Measurements from ENCODE around the gene ALDH1A1.

Gene ALDH1A1

GRCh38 chr9:72952914-72953313 lies at the start of gene ALDH1A1:
Gene ALDH1A1, minus strand, starts transcription at chr9:72953053. Its CDS starts 53 bp downstream, at chr9:72953000.
- Histone ChIP-seq H3K27me3 (ENCODE audit: insufficient read depth, poor library complexity, severe bottlenecking) (no peaks in the 10 kb centered on the region), H3K4me1 (ENCODE audit: insufficient read depth, poor library complexity, severe bottlenecking) (no peaks in the 10 kb centered on the region), H3K9me3 (ENCODE audit: severe bottlenecking) (no peaks in the 10 kb centered on the region), H3K36me3 (ENCODE audit: low read depth) (no peaks in the 10 kb centered on the region), H3K27ac (ENCODE audit: poor library complexity, severe bottlenecking) (no peak within 1 kb of the TSS), H3K4me3 (ENCODE audit: severe bottlenecking) (no peak within 1 kb of the TSS)
- ATAC-seq (ENCODE audit: low read depth): peak; percentile 65
- DNase-seq (ENCODE audit: low spot score): no peak
- no peak for TF ChIP-seq CTCF (IDR thresholded peaks at IDR 0.05; ENCODE audit: poor library complexity, severe bottlenecking)

GRCh38 chr9:73001860-73002259 lies 49.0 kb upstream of the ALDH1A1 start:
- DNase-seq (ENCODE audit: low spot score) (no peak), ATAC-seq (ENCODE audit: low read depth) (no peak)
- no peak for TF ChIP-seq CTCF (IDR thresholded peaks at IDR 0.05; ENCODE audit: poor library complexity, severe bottlenecking)
- H3K36me3 ChIP-seq (ENCODE audit: low read depth): no peaks in the 10 kb centered on the region
- H3K4me1 ChIP-seq (ENCODE audit: insufficient read depth, poor library complexity, severe bottlenecking): no peaks in the 10 kb centered on the region
- no peaks in the 10 kb centered on the region for H3K27me3 ChIP-seq (ENCODE audit: insufficient read depth, poor library complexity, severe bottlenecking)
- no peak overlapping the region for H3K27ac ChIP-seq (ENCODE audit: poor library complexity, severe bottlenecking)
- no peaks in the 10 kb centered on the region for H3K9me3 ChIP-seq (ENCODE audit: severe bottlenecking)
- H3K4me3 ChIP-seq (ENCODE audit: severe bottlenecking): no peak overlapping the region

- H3K27ac ChIP-seq (ENCODE audit: poor library complexity, severe bottlenecking): no peak overlapping the region
- no peaks in the 10 kb centered on the region for H3K27me3 ChIP-seq (ENCODE audit: insufficient read depth, poor library complexity, severe bottlenecking)
- DNase-seq (ENCODE audit: low spot score) (no peak), ATAC-seq (ENCODE audit: low read depth) (no peak)
- no peak overlapping the region for H3K4me3 ChIP-seq (ENCODE audit: severe bottlenecking)
- TF ChIP-seq CTCF (IDR thresholded peaks at IDR 0.05; ENCODE audit: poor library complexity, severe bottlenecking): no peak
- no peaks in the 10 kb centered on the region for H3K36me3 ChIP-seq (ENCODE audit: low read depth)
- H3K9me3 ChIP-seq (ENCODE audit: severe bottlenecking): no peaks in the 10 kb centered on the region
- H3K4me1 ChIP-seq (ENCODE audit: insufficient read depth, poor library complexity, severe bottlenecking): peaks cover 8% of the 10 kb centered on the region
These were observed 45.5 kb upstream of the ALDH1A1 start for GRCh38 chr9:72998363-72998762.

- DNase-seq (ENCODE audit: low spot score): no peak
- H3K4me1 ChIP-seq (ENCODE audit: insufficient read depth, poor library complexity, severe bottlenecking): peaks cover 8% of the 10 kb centered on the region
- H3K4me3 ChIP-seq (ENCODE audit: severe bottlenecking): no peak overlapping the region
- no peaks in the 10 kb centered on the region for H3K9me3 ChIP-seq (ENCODE audit: severe bottlenecking)
- no peaks in the 10 kb centered on the region for H3K36me3 ChIP-seq (ENCODE audit: low read depth)
- no peak for ATAC-seq (ENCODE audit: low read depth)
- no peaks in the 10 kb centered on the region for H3K27me3 ChIP-seq (ENCODE audit: insufficient read depth, poor library complexity, severe bottlenecking)
- no peak for TF ChIP-seq CTCF (IDR thresholded peaks at IDR 0.05; ENCODE audit: poor library complexity, severe bottlenecking)
- no peak overlapping the region for H3K27ac ChIP-seq (ENCODE audit: poor library complexity, severe bottlenecking)
These were observed 44.6 kb upstream of the ALDH1A1 start for GRCh38 chr9:72997387-72997995.

GRCh38 chr9:72996684-72997314 lies 43.9 kb upstream of the ALDH1A1 start:
- peak overlapping the region; percentile 31 for H3K27ac ChIP-seq (ENCODE audit: poor library complexity, severe bottlenecking)
- H3K9me3 ChIP-seq (ENCODE audit: severe bottlenecking): no peaks in the 10 kb centered on the region
- TF ChIP-seq CTCF (IDR thresholded peaks at IDR 0.05; ENCODE audit: poor library complexity, severe bottlenecking): no peak
- H3K27me3 ChIP-seq (ENCODE audit: insufficient read depth, poor library complexity, severe bottlenecking): no peaks in the 10 kb centered on the region
- DNase-seq (ENCODE audit: low spot score) (no peak), ATAC-seq (ENCODE audit: low read depth) (no peak)
- no peak overlapping the region for H3K4me3 ChIP-seq (ENCODE audit: severe bottlenecking)
- H3K36me3 ChIP-seq (ENCODE audit: low read depth): no peaks in the 10 kb centered on the region
- H3K4me1 ChIP-seq (ENCODE audit: insufficient read depth, poor library complexity, severe bottlenecking): peaks cover 8% of the 10 kb centered on the region

All from RWPE2 (cell line).